ENCODE results near the gene RSAD1.

DNA sequence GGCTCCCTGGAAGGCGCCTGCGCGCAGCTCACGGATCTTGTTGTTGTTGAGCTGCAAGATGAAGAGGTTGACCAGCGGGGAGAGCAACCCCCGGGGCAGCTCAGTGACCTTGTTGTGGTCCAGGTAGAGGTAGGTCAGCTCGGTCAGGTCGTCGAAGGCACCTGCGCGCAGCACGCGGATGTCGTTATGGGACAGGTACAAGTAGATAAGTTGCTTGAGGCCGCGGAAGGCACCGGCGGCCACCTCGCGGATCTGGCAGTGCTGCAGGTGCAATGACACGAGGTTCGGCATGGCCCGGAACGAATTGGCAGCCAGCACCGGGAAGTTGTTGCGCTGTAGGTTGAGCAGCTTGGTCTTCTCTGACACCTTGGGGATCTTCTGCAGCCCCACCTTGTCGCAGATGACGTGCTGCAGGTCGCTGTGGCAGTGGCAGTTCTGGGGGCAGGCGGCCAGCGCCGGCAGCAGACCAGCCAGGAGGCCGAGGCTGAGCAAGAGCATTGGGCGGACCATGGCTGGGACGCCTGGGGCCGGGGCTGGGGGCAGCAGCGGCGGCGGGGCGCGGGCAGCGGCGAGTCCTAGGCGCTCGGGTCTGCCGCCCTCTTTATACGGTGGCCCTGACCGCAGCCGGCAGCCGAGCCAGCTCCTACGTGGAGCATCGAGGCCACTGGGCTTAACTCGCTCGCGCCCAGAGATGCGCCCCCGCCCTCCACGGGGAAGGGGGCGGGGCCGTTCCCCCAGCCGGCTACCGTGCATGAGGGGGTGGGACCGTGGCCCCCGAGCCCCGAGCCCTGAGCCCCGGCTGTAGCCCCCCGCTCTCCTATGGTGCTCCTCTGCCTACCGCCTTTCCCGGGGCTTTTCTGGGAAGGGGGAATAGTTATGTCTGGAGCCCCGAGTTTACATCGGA lies 10.1 kb upstream of the RSAD1 start, which contains the start of gene CHAD:
- TF ChIP-seq, protein P1, sequence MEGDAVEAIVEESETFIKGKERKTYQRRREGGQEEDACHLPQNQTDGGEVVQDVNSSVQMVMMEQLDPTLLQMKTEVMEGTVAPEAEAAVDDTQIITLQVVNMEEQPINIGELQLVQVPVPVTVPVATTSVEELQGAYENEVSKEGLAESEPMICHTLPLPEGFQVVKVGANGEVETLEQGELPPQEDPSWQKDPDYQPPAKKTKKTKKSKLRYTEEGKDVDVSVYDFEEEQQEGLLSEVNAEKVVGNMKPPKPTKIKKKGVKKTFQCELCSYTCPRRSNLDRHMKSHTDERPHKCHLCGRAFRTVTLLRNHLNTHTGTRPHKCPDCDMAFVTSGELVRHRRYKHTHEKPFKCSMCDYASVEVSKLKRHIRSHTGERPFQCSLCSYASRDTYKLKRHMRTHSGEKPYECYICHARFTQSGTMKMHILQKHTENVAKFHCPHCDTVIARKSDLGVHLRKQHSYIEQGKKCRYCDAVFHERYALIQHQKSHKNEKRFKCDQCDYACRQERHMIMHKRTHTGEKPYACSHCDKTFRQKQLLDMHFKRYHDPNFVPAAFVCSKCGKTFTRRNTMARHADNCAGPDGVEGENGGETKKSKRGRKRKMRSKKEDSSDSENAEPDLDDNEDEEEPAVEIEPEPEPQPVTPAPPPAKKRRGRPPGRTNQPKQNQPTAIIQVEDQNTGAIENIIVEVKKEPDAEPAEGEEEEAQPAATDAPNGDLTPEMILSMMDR (IDR thresholded peaks at IDR 0.05; ENCODE audit: insufficient read depth, low read length, poor library complexity, severe bottlenecking), result no peak
- TF ChIP-seq EZH2phosphoT487 (conservative IDR thresholded peaks at IDR 0.05; ENCODE audit: low read length), result no peak
